SJCRH30 (cell line): ENCODE results near the gene DSCAM. TPM values are rescaled to one million over a fixed set of nuclear protein-coding genes. Genes with fewer than 3 reads are reported as not detected.

Experiments used
- DNase-seq, 2 experiments: peaks; one replicate each; pipeline ENCODE4 v3.0.0-alpha.2; 2015 to 2020
- H3K27ac ChIP-seq: fragments of 250-450 bp; sonication (Bioruptor Pico); 2 replicates; pipeline ENCODE4 v1.5.1; 2020; ENCODE audit warnings: mild to moderate bottlenecking, moderate library complexity
- H3K27me3 ChIP-seq: fragments of 250-450 bp; sonication (Bioruptor Pico); 2 replicates; pipeline ENCODE4 v1.5.1; 2020; ENCODE audit warnings: mild to moderate bottlenecking, moderate library complexity
- H3K36me3 ChIP-seq: fragments of 250-450 bp; sonication (Bioruptor Pico); 2 replicates; pipeline ENCODE4 v1.5.1; 2020; ENCODE audit warnings: mild to moderate bottlenecking, moderate library complexity
- H3K4me1 ChIP-seq: fragments of 250-450 bp; sonication (Bioruptor Pico); 2 replicates; pipeline ENCODE4 v1.5.1; 2020; ENCODE audit warnings: mild to moderate bottlenecking, moderate library complexity
- H3K4me3 ChIP-seq: fragments of 250-450 bp; sonication (Bioruptor Pico); 2 replicates; pipeline ENCODE4 v1.5.1; 2020; ENCODE audit warnings: mild to moderate bottlenecking, moderate library complexity
- H3K9me3 ChIP-seq: fragments of 250-450 bp; sonication (Bioruptor Pico); replicated peaks from 2 replicates; pipeline ENCODE4 v1.5.1; 2020; ENCODE audit warnings: mild to moderate bottlenecking, moderate library complexity
- total RNA-seq: library from RNA; depleted of rRNA; stranded (reverse); fragments of >200 nt; shearing (Covaris generic); gene quantifications from 2 replicates; pipeline ENCODE4 v1.2.3, GENCODE V29; 2014

DSCAM gene
- total RNA-seq, 1 experiment from 2014 or later = 0.02 TPM

DNA sequence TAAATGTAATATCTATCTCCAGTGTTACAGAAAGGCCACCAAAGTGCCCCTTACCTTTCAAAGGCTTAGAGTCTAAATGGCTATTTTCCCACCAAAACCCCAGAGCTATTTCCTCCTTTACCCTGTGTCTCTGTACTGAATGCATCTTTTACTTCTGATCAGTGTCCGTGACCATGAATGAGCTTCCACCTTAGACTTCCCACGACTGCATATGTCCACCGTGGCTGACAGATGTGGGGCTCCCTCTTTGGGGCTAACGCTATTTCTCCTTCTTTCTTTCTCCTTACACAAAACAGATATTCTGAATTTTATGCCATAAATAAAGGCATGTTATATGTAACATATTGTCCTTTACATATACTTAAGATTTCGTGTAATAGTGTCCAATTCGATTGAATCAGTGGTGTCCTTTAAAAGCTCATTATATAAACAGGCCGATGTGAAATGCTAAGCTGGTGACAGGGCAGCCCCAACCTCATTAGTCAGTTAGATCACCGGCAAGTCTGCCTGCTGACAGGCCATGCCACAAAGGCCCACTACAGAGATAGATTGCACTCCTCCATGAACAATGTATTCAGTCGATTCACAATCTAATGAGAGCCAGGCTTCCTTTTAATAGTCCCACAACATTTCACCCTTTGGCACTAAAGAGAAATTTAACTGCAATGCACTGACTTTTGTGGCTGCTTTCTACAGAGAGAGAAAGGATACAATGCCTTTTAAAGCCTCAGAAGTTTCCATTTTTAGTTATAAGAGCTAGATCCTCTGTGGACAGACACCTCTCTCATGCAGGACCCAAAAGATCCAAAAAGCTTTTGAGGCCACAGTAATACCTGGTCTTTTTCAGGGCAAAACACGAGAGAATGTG is 681.8 kb downstream of the DSCAM start:
- Histone ChIP-seq H3K27me3 (0 out of 2 replicates have a peak, but pooled peaks cover 3% of the 10 kb centered on the region), H3K4me1 (no peaks in the 10 kb centered on the region), H3K4me3 (no peak overlapping the region), H3K36me3 (no peaks in the 10 kb centered on the region), H3K27ac (no peak overlapping the region), H3K9me3 (no peaks in the 10 kb centered on the region)
- DNase-seq = no peak

DNA sequence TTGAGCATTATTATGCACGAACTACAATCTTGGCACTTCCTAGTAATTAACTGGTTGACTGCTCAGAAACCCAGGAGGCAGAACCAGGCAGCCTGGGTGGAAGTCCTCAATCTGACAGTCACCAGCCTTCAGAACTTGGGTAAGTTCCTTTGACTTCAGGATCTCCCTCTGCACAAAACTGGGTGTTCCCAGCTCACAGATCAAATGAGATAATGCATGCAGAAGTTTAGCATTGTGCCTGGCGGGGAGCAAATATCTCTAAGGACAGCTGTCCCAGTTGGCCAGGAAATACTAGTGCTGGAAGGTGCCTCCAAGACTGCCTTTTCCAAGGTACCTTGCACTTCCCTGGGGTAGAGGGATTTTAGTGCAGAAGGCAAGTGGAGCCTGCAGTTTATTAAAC is 684.9 kb downstream of the DSCAM start:
- Histone ChIP-seq H3K36me3 (no peaks in the 10 kb centered on the region), H3K9me3 (no peaks in the 10 kb centered on the region), H3K27me3 (0 out of 2 replicates have a peak, but pooled peaks cover 1% of the 10 kb centered on the region), H3K4me3 (no peak overlapping the region), H3K4me1 (no peaks in the 10 kb centered on the region), H3K27ac (no peak overlapping the region)
- DNase-seq = no peak

GRCh38 chr21:40160911-40161310 is 686.0 kb downstream of the DSCAM start:
- Histone ChIP-seq H3K9me3 (no peaks in the 10 kb centered on the region), H3K36me3 (no peaks in the 10 kb centered on the region), H3K4me3 (no peak overlapping the region), H3K4me1 (no peaks in the 10 kb centered on the region), H3K27me3 (no peaks in the 10 kb centered on the region), H3K27ac (no peak overlapping the region)
- no peak for DNase-seq

DNA sequence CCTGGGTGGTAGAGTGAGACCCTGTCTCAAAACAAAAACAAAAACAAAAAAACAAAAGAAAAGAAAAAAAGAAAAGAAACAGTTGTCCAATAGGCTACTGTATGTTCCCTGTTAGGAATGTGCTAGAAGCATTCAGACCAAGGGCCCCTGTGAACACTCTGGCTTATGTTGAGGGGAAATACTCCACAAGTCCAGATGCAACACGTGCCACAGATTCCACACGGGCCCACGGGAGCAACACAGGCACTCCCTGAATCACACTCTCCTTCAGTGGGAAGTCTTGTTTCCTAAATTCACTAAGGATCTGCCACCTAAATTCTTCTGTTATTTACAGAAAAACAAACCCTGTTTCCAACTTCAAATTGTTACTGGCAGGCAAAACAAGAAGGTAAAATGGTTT is 688.6 kb downstream of the DSCAM start:
- H3K27ac ChIP-seq = no peak overlapping the region
- H3K27me3 ChIP-seq = no peaks in the 10 kb centered on the region
- no peak overlapping the region for H3K4me3 ChIP-seq
- H3K9me3 ChIP-seq = no peaks in the 10 kb centered on the region
- H3K36me3 ChIP-seq = no peaks in the 10 kb centered on the region
- no peaks in the 10 kb centered on the region for H3K4me1 ChIP-seq
- DNase-seq = no peak

DNA sequence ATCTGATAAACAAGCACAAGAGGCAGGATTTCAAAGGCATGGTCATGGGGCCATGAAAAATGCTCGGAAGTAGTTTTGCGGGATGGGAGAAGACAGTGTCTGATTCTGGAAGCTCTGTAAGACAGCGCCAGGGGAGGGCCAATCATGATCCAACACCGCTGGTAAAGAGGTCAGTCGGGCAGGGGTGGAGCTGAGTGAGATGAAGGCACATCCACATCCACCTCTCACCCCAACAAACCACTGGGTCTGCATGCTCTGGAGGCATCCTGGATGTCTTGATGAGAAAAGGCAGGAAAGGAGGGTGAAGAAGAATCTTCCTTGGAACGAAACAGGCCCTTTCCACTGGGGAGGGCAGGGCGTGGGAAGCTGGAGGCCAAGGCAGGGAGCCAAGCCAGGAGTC is 691.4 kb downstream of the DSCAM start:
- Histone ChIP-seq H3K27me3 (no peaks in the 10 kb centered on the region), H3K4me1 (no peaks in the 10 kb centered on the region), H3K36me3 (no peaks in the 10 kb centered on the region), H3K4me3 (no peak overlapping the region), H3K27ac (no peak overlapping the region), H3K9me3 (no peaks in the 10 kb centered on the region)
- DNase-seq = no peak

GRCh38 chr21:40153351-40153750 is 693.6 kb downstream of the DSCAM start:
- H3K9me3 ChIP-seq = no peaks in the 10 kb centered on the region
- no peak overlapping the region for H3K4me3 ChIP-seq
- no peaks in the 10 kb centered on the region for H3K36me3 ChIP-seq
- DNase-seq = no peak
- no peaks in the 10 kb centered on the region for H3K27me3 ChIP-seq
- H3K27ac ChIP-seq = no peak overlapping the region
- no peaks in the 10 kb centered on the region for H3K4me1 ChIP-seq

- Histone ChIP-seq H3K36me3 (no peaks in the 10 kb centered on the region), H3K27me3 (no peaks in the 10 kb centered on the region), H3K9me3 (no peaks in the 10 kb centered on the region), H3K4me1 (no peaks in the 10 kb centered on the region), H3K27ac (no peak overlapping the region), H3K4me3 (no peak overlapping the region)
- DNase-seq = no peak
Measured at GRCh38 chr21:40152476-40152875, 694.5 kb downstream of the DSCAM start.

DNA sequence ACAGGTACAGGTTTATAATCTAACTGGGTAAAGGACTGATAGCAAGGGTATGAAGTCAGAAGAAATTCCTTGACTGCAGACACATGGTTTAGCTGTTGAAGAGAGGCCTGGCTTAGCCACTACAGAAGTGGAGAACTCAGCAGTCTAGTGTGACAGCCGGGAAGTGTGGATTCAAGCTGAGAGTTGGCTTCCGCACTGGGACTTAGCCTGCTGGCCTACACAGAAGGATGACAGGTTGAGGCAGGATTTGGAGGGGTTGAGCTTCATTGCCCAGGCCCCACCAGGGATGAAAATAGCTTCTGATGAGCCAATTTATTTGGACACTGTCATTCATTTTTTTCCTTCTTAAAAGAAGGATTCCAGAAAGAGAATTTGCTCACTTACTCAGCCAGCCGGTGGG is 695.3 kb downstream of the DSCAM start:
- Histone ChIP-seq H3K36me3 (no peaks in the 10 kb centered on the region), H3K9me3 (no peaks in the 10 kb centered on the region), H3K27me3 (no peaks in the 10 kb centered on the region), H3K4me1 (no peaks in the 10 kb centered on the region), H3K4me3 (no peak overlapping the region), H3K27ac (no peak overlapping the region)
- DNase-seq = no peak

DNA sequence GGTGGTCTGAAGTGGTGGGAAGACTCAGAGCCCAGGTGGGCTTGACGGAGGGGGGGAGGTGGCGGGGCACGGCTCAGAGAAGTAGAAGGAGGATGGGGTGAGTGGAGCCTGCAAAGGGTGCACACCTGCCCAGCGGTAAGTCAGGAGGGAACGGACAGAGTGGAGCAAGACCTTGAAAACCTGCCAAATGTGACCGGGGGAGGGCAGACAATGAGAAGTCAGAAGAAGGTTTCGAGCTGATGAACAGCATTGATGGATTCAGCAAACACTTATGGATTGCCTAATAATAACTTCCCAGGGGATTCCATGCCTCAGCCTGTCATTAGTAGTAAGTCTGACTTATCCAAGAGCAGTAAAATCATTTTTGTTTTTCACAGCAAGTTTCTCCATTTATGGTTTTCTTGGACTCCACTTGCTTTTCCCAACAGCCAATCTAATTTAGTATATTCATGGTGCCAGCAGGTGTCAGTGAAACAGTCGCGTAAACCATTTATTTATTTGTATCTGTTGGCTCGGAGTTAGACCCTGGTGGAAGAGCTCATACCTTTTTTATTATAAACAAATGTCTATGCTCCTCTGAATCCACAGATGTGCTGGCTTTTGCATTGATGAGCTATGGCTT is 700.6 kb downstream of the DSCAM start:
- Histone ChIP-seq H3K9me3 (no peaks in the 10 kb centered on the region), H3K27me3 (no peaks in the 10 kb centered on the region), H3K36me3 (no peaks in the 10 kb centered on the region), H3K27ac (no peak overlapping the region), H3K4me3 (no peak overlapping the region), H3K4me1 (no peaks in the 10 kb centered on the region)
- no peak for DNase-seq

DNA sequence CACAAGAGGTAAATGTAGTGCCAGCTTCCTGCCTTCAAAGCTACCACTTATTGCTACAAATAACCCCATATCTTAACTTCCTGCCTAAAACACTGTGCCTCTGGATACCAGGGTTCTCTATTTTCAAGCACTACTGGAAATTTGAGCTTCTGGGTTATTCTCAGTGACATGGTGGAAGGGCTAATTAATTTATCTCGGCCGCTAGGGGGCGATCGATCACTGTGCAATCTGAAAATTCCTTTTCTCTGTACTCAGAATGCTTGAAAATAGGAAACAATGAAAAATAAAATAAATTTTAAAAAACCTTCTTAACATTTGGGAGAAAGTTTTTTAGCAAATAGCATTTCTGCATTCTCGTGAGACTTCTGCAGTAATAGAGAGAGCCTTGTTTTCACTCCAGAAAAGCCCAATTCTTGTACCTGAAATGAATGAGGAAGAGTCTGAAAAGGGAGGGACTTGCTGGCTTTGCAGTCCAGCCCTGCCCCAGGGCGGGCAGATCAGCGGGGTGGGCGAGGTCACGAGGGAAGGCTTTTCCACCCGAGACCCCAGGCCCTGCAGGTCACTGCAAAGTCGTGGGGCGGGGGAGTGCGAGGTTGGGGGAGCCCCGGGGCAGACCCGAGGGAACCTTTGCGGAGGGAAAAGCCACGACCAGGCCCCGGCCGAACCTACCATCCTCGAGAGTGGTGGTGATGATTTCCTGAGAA is 703.0 kb downstream of the DSCAM start:
- DNase-seq = peak; percentile 47 to 77
- no peaks in the 10 kb centered on the region for H3K4me1 ChIP-seq
- no peak overlapping the region for H3K4me3 ChIP-seq
- H3K9me3 ChIP-seq = no peaks in the 10 kb centered on the region
- H3K27ac ChIP-seq = no peak overlapping the region
- H3K36me3 ChIP-seq = no peaks in the 10 kb centered on the region
- H3K27me3 ChIP-seq = no peaks in the 10 kb centered on the region

- no peaks in the 10 kb centered on the region for H3K36me3 ChIP-seq
- no peak overlapping the region for H3K27ac ChIP-seq
- no peaks in the 10 kb centered on the region for H3K27me3 ChIP-seq
- H3K9me3 ChIP-seq = no peaks in the 10 kb centered on the region
- no peak overlapping the region for H3K4me3 ChIP-seq
- no peak for DNase-seq
- no peaks in the 10 kb centered on the region for H3K4me1 ChIP-seq
Measured at GRCh38 chr21:40141621-40142020, 705.3 kb downstream of the DSCAM start.

- Histone ChIP-seq H3K9me3 (no peaks in the 10 kb centered on the region), H3K4me1 (no peaks in the 10 kb centered on the region), H3K27ac (no peak overlapping the region), H3K4me3 (no peak overlapping the region), H3K36me3 (no peaks in the 10 kb centered on the region), H3K27me3 (no peaks in the 10 kb centered on the region)
- DNase-seq = no peak
Measured at GRCh38 chr21:40140675-40141074, 706.3 kb downstream of the DSCAM start.

GRCh38 chr21:40139636-40140035 is 707.3 kb downstream of the DSCAM start:
- no peak for DNase-seq
- H3K36me3 ChIP-seq = no peaks in the 10 kb centered on the region
- H3K4me1 ChIP-seq = no peaks in the 10 kb centered on the region
- no peaks in the 10 kb centered on the region for H3K27me3 ChIP-seq
- H3K9me3 ChIP-seq = no peaks in the 10 kb centered on the region
- H3K4me3 ChIP-seq = no peak overlapping the region
- H3K27ac ChIP-seq = no peak overlapping the region

DNA sequence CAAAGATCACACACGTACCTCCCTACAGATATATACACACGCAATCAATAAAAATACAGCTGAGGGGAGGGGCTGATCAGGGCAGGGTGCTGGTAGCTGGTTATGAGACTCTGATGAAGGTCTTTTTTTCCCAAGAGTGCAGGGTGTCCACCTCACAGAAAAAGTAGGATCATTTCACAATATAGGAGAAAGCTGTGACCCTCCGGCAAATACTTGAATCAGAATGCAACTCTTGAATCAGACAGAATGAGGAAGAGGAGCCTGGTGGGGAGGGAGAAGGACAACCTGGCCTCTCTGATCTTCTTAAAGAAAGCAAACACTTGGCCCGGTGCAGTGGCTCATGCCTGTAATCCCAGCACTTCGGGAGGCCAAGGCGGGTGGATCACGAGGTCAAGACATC is 710.4 kb downstream of the DSCAM start:
- DNase-seq = no peak
- no peak overlapping the region for H3K27ac ChIP-seq
- no peaks in the 10 kb centered on the region for H3K9me3 ChIP-seq

DNA sequence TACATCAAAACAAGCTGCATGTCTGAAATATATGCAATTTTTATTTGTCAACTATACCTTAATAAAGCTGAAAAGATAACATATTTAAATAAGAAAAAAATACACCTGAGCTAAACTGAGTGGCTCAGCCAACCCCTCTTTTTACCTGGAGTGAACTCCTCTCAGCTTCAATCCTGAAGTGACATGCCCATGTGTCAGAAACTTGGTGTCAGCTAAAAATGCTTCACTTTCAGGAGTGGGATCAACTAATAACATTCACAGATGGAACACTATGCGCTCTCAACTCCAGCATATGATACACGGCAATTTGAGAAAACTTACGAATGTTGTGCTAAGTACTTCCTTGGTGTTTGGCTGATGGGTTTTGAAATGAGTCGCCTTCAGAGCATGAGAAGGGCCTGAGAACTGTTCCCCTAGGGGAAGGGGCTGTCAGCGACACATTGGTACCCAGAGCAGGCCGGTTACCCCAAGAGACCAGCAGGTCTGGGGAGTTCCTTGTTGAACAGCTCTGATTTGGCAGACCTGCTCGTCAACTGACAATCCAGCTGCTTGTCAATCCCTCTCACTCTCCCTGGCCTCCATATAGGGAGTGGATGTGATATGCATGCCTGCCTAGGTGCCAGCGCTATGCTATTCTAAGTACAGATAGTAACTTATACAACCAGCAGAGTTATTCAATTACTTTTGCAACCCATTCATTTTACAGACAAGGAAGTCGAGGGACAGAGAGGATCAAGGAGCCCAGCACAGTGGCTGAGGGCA is 712.0 kb downstream of the DSCAM start:
- Histone ChIP-seq H3K27me3 (no peaks in the 10 kb centered on the region), H3K4me3 (no peak overlapping the region), H3K9me3 (no peaks in the 10 kb centered on the region), H3K27ac (no peak overlapping the region), H3K36me3 (no peaks in the 10 kb centered on the region), H3K4me1 (no peaks in the 10 kb centered on the region)
- DNase-seq = no peak

More for the DNA sequence above, 710.4 kb downstream of the DSCAM start:
- no peaks in the 10 kb centered on the region for H3K36me3 ChIP-seq
- no peaks in the 10 kb centered on the region for H3K27me3 ChIP-seq
- no peaks in the 10 kb centered on the region for H3K4me1 ChIP-seq
- H3K4me3 ChIP-seq = no peak overlapping the region
